Gastrocnemius medialis (tissue), 4 donors: Measurements from ENCODE around the gene KDM2B.

Experiments
- CTCF ChIP-seq, 5 experiments: fragments of 450-650 bp in 3 of 5; fragments of 200-600 bp in 2 of 5; sonication (generic) in 2 of 5; IDR thresholded peaks in 4 of 5; conservative IDR thresholded peaks in 1 of 5; 1 replicate in 4 of 5; 2 replicates in 1 of 5; pipeline ENCODE4 v1.5.1; 2016 to 2019; ENCODE audit warnings: antibody characterized with exemption in 5 of 5, mild to moderate bottlenecking in 3 of 5, moderate library complexity in 3 of 5
- POLR2A ChIP-seq, 2 donors: fragments of 450-650 bp; IDR thresholded peaks; one replicate each; pipeline ENCODE4 v1.6.1; 2017; ENCODE audit warnings: antibody characterized with exemption in 2 of 2, mild to moderate bottlenecking in 2 of 2, moderate library complexity in 2 of 2

- no peak for TF ChIP-seq CTCF (IDR thresholded peaks at IDR 0.05 in 4 of 5, conservative IDR thresholded peaks at IDR 0.05 in 1 of 5)
- TF ChIP-seq POLR2A (IDR thresholded peaks at IDR 0.05) = no peak
Measured at GRCh38 chr12:121403721-121404120, 177.1 kb downstream of the KDM2B start.
